LNCAP (cell line): ENCODE measurements around the gene GNG7.

Source experiments
- TF ChIP-seq, protein P1 (sequence below): fragments of 450-650 bp; IDR thresholded peaks from 2 replicates; pipeline ENCODE4 v1.5.1; 2017; ENCODE audit warnings: mild to moderate bottlenecking

GNG7 gene

DNA sequence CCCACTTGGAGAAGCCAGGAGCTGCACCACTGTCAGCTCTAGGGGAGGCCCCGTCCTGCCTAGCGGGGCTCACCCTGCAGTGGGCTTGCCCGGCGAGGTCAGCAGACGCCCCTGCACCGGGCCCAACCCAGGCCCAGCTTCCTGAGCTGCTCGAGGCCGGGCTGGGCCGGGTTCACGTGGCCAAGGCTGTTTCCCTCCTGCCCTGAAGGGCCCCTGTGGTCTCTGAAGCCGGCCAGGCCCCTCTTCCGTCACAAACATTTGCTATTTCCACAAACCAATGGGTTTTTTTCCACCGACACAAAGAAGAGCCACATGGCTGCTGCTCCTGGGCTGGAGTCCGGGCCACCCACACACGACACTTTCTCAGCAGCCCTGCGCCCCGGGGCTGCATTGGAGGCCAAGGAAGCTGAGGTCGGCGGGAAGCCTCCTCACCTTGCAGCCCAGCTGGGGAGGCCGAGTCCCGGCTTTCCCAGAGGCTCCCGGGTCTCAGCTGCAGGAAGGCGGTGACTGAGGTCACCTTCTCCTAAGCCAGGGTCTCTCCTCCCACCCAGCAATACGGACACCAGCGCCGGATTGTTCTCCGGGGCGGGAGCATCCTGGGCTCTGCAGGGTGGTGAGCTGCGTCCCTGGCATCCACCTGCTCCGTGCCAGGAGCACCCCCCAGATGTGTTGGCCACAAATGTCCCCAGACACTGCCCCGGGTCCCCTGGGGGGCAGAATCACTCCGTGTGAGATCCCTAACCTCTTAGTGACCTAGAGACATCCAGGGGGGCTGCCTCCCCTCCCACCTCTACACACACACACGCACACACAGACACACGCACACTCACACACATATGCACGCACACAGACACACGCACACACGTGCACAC lies 146.0 kb downstream of the GNG7 start:
- TF ChIP-seq, protein P1, sequence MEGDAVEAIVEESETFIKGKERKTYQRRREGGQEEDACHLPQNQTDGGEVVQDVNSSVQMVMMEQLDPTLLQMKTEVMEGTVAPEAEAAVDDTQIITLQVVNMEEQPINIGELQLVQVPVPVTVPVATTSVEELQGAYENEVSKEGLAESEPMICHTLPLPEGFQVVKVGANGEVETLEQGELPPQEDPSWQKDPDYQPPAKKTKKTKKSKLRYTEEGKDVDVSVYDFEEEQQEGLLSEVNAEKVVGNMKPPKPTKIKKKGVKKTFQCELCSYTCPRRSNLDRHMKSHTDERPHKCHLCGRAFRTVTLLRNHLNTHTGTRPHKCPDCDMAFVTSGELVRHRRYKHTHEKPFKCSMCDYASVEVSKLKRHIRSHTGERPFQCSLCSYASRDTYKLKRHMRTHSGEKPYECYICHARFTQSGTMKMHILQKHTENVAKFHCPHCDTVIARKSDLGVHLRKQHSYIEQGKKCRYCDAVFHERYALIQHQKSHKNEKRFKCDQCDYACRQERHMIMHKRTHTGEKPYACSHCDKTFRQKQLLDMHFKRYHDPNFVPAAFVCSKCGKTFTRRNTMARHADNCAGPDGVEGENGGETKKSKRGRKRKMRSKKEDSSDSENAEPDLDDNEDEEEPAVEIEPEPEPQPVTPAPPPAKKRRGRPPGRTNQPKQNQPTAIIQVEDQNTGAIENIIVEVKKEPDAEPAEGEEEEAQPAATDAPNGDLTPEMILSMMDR: no peak

- TF ChIP-seq, protein P1: no peak
Observed at GRCh38 chr19:2555422-2556220, 146.9 kb downstream of the GNG7 start.

- TF ChIP-seq, protein P1: no peak
Observed at GRCh38 chr19:2554856-2555255, 147.6 kb downstream of the GNG7 start.

DNA sequence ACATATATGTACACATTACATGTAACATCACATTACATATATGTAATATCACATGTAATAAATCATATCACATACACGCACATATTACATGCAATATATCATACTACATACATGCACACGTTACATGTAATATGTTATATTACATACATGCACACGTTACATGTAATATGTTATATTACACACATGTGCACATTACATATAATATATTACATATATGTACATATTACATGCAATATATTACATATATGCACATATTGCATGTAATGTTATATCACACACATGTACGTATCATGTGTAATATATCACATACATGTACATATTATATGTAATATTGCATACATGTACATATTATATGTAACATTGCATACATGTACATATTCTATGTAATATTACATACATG lies 149.0 kb downstream of the GNG7 start:
- TF ChIP-seq, protein P1: no peak

- TF ChIP-seq, protein P1: no peak
Observed at GRCh38 chr19:2552859-2553258, 149.6 kb downstream of the GNG7 start.

DNA sequence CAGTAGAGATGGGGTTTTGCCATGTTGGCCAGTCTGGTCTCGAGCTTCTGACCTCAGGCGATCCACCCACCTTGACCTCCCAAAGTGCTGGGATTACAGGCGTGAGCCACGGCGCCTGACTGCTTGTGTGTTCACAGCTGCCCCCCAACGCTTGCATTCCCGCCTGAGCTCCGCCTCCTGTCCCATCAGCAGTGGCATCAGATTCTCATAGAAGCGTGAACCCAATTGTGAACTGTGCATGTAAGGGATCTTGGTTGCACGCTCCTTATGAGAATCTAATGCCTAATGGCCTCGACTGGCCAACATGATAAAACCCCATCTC lies 150.7 kb downstream of the GNG7 start:
- TF ChIP-seq, protein P1: no peak

GRCh38 chr19:2551172-2551863 lies 151.2 kb downstream of the GNG7 start:
- TF ChIP-seq, protein P1: no peak
